SKM-1 (cell line): ENCODE results near the gene LRP4.
A peak's percentile ranks its signal among the peaks of the same experiment; 100 is the strongest.
"Not testable (repeated sequence)": the region's sequence is repeated elsewhere in the genome, so short reads cannot be mapped to it uniquely, and the experiment has no call there.

Experiments
- DNase-seq: peaks from one replicate; lab custom pipeline; 2025; ENCODE audit not compliant: unreplicated experiment; lab: John Stamatoyannopoulos, UW

LRP4 gene

DNA sequence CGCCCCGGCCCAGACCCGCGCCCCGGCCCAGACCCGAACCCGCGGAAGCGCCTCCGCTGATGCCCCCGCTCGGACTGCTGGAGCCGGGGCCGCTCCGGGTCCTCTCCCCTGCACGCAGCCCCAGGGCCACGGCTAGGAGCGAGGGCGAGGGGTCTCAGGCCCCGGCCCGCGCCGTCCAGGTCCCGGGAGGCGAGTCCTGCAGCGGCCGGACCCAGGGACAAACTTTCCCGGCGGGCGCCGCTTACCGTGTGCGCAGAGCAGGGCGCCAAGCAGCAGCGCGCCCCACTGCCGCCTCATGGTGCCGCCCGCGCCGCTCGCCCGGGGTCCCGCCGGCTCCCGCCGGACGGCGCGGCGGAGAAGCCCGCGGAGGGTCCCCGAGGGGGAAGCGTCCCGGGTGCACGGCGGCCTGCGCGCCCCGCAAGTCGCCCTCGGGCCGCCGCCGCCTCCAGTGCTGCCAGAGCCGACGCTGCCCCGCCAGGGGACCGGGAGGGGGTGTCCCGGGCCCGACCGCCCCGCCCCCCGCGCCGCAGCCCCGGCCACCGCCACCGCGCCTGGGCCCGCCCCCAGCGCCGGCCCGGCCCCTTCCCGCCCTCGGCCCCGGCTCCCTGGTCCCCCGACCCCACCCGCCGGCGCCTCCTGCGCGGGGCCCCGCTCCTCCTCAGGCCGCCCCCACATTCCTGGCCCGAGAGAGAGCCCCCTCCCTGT, at the start of gene LRP4:
TSS of gene LRP4 (minus strand) at position 468 of the 705 bp plus-strand sequence. CDS start at position 297, 171 bp downstream.
- no peak for DNase-seq

GRCh38 chr11:46967962-46968361, 49.6 kb upstream of the LRP4 start:
- no peak for DNase-seq

DNA sequence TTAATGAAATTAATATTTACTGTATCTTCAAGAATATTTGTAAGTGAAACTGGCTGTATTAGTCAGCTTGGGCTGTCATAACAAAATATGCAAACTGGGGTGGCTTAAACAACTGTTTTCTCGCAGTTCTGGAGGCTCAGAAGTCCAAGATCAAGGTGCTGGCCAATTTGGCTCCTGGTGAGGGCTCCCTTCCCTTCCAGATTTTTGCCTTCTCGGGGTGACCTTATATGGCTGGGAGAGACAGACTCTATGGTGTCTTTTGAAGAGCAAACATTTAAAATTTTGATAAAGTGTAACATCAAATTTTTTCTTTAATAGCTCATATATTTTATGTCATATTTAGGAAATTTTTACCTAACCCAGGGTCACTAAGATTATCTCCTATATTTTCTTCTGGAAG, 48.4 kb upstream of the LRP4 start:
- DNase-seq, result no peak

GRCh38 chr11:46963844-46964243, 45.5 kb upstream of the LRP4 start:
- no peak for DNase-seq

DNA sequence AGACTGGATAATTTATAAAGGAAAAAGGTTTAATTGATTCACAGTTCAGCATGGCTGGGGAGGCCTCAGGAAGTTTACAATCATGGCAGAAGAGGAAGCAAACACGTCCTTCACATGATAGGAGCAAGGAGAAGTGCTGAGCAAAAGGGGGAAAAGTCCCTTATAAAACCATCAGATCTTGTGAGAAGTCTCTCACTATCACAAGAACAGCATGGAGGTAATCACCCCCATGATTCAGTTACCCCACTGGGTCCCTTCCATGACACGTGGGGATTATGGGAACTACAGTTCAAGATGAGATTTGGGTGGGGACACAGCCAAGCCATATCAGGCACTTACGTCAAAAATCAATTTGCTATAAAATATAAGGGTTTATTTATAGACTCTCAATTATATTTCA, 43.5 kb upstream of the LRP4 start:
- DNase-seq, result not testable (repeated sequence)

- no peak for DNase-seq
Observed at GRCh38 chr11:46961041-46961440, 42.7 kb upstream of the LRP4 start.

- DNase-seq, result no peak
Observed at GRCh38 chr11:46958777-46959176, 40.4 kb upstream of the LRP4 start.

DNA sequence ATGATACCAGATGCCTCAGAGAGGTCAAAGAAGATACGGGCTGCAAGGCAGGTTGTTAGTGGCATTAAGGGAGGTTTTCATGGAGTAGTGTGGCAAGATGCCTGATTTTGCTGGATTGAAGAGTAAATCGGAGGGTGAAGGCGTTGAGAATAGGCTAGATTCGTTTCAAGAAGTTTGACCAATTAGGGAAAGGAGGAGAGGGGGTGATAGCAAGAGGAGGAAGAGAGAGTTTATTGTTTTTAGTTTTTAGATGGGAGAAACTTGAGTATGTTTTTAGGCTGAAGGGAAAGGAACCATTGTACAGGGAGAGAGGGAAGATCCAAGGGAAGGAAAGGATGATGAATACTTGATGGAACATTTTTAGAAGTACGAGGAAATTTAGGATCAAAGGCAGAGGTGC, 34.7 kb upstream of the LRP4 start:
- DNase-seq, result no peak

GRCh38 chr11:46952553-46952952, 34.2 kb upstream of the LRP4 start:
- no peak for DNase-seq

DNA sequence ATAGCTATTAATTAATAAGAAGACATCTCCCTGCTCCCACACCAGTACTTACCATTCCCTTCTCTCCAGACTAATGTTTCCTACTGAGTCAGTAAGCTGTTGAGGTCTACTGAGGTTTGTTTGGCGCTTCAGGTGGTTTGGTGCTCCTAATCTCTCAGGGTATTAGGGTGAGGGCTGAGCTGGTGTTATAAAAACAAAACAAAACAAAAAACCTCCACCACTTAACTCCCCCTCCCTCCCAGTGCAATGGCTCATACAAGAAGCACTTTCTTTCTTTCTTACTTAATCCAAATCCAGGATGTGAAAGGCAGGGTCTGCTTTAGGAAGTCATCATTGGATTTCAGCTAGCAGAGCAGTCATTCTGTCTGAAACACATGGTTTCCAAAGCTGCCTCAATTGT, 33.5 kb upstream of the LRP4 start:
- no peak for DNase-seq

- no peak for DNase-seq
Observed at GRCh38 chr11:46949297-46949696, 30.9 kb upstream of the LRP4 start.

- no peak for DNase-seq
Observed at GRCh38 chr11:46948378-46949131, 30.2 kb upstream of the LRP4 start.

DNA sequence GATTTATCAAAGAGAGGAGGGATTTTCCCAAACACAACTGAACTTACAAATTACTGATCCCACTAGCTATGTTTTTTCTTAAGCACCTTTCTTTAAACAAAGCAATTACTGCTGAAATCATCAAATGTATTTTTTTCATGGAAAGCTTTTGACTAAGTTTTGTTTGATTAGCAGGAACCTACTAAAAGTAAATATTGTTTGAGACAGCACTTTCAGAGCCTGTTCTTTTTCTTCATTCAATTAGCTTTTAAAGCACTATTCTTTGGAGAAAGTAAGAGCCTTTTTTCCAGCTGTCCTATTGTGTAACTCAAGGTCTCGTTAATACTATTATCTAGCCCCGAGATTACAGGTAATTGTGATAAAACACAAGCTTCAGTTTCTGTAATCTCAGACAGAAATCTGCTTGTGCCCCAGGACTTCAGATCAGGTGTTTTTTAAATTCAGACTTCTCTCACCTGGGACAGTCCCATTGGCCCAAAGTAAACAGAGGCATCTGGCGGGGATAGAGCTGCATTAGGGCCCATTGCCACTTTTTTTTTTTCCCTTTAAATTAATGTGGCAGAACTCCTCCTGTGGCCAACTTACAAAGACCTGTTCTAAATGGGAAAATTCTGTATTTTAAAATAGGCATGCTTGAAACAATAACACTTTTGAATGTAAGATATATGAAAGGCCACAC, 29.2 kb upstream of the LRP4 start:
- DNase-seq, result no peak

DNA sequence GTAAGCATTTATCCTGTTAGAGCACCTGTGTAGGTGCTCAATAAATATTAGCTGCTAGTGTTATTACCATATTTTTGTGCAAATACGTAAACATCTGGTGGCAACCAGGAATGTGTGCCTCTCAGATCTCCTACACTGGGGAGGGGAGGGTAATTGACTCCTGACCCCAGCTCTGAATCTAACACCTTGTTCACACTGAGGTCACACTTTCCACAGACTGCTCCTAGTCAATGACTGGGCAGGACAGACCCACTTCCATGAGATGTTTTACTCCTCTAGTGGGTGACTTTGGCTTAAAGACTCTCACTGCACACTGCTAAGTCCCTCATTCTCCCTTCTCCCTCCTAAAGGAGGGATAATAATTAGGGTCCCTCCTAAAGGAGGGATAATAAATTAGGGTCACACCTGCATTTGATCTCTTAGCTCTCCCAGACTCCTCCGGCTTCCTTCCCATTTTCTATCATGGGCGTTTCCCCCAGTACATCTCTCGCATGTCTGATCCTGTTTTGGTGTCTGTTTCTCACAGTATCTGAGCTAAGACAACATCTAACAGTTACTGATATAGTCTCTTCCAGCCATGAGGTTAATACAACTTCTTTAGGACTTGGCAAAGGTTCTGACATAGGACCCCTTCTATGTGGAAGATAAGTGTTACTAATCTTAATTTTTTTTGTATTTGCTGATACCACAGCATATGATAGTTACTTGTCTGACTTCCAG, 26.2 kb upstream of the LRP4 start:
- DNase-seq, result no peak

DNA sequence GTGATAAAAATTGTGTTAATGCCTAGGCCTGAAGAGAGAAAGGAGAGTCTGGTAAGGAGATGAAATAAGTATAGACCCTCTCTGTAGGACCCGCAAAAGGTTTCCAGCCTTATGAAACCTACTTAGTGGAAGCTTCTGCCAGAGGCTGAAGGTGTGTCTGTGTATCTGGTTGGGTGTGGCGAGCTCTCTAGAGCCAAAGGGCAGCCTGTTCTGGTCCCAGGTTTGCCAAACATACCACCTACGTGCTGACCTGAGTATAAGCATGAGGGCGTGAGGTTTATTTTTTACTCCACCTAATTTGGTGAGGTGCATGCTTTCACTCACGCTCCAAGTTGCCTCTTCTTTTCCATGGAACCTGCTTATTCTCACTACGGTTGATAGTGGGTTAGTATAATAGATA, 23.8 kb upstream of the LRP4 start:
- DNase-seq, result no peak

GRCh38 chr11:46936138-46937110, 18.1 kb upstream of the LRP4 start, which contains the start of gene CSTPP1:
TSS of gene CSTPP1 (plus strand) at chr11:46936761. CDS start at chr11:46936806, 45 bp downstream.
- peak; percentile 56 for DNase-seq

- no peak for DNase-seq
Observed at GRCh38 chr11:46930089-46930488, 11.7 kb upstream of the LRP4 start.

DNA sequence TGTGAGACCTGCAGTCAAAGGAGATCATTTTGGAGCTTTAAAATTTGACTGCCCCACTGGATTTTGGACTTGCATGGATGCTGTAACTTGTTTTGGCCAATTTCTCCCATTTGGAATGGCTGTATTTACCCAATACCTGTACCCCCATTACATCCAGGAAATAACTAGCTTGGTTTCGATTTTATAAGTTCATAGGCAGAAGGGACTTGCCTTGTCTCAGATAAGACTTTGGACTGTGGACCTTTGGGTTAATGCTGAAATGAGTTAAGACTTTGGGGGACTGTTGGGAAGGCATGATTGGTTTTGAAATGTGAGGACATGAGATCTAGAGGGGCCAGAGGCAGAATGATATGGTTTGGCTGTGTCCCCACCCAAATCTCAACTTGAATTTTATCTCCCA, 10.4 kb upstream of the LRP4 start:
- not testable (repeated sequence) for DNase-seq

- not testable (repeated sequence) for DNase-seq
Observed at GRCh38 chr11:46927928-46928327, 9.6 kb upstream of the LRP4 start.

- DNase-seq, result no peak
Observed at GRCh38 chr11:46920755-46921154, 2.4 kb upstream of the LRP4 start.
